ENCODE measurements around the gene ENPP6.

The ENPP6 gene

GRCh38 chr4:184126800-184127199 lies 90.9 kb downstream of the ENPP6 start:
- DNase-seq (ENCODE audit: low read depth, low spot score): no peak
- H3K4me1 ChIP-seq (ENCODE audit: control insufficient read depth, insufficient read depth, low read length): no peaks in the 10 kb centered on the region
- no CpG with 5 or more reads among the region's 4 CpGs for WGBS (ENCODE audit: insufficient coverage, insufficient read length)
- no peak overlapping the region for H3K27ac ChIP-seq (ENCODE audit: low read length)
- no peaks in the 10 kb centered on the region for H3K27me3 ChIP-seq (ENCODE audit: control insufficient read depth, insufficient read depth, low read length)
- no peak overlapping the region for H3K4me3 ChIP-seq (ENCODE audit: low read length)
- H3K9me3 ChIP-seq (ENCODE audit: control insufficient read depth, insufficient read depth, low read length): no peaks in the 10 kb centered on the region
- no peaks in the 10 kb centered on the region for H3K36me3 ChIP-seq (ENCODE audit: control insufficient read depth, insufficient read depth, low read length)

GRCh38 chr4:184122631-184123408 lies 94.9 kb downstream of the ENPP6 start:
- no peak overlapping the region for H3K4me3 ChIP-seq (ENCODE audit: low read length)
- no peaks in the 10 kb centered on the region for H3K9me3 ChIP-seq (ENCODE audit: control insufficient read depth, insufficient read depth, low read length)
- DNase-seq (ENCODE audit: low read depth, low spot score): no peak
- H3K27ac ChIP-seq (ENCODE audit: low read length): no peak overlapping the region
- no peaks in the 10 kb centered on the region for H3K27me3 ChIP-seq (ENCODE audit: control insufficient read depth, insufficient read depth, low read length)
- no peaks in the 10 kb centered on the region for H3K4me1 ChIP-seq (ENCODE audit: control insufficient read depth, insufficient read depth, low read length)
- WGBS (ENCODE audit: insufficient coverage, insufficient read length): no CpG with 5 or more reads among the region's 13 CpGs
- no peaks in the 10 kb centered on the region for H3K36me3 ChIP-seq (ENCODE audit: control insufficient read depth, insufficient read depth, low read length)

- H3K4me1 ChIP-seq (ENCODE audit: control insufficient read depth, insufficient read depth, low read length): no peaks in the 10 kb centered on the region
- H3K27ac ChIP-seq (ENCODE audit: low read length): no peak overlapping the region
- H3K36me3 ChIP-seq (ENCODE audit: control insufficient read depth, insufficient read depth, low read length): no peaks in the 10 kb centered on the region
- H3K9me3 ChIP-seq (ENCODE audit: control insufficient read depth, insufficient read depth, low read length): no peaks in the 10 kb centered on the region
- H3K27me3 ChIP-seq (ENCODE audit: control insufficient read depth, insufficient read depth, low read length): no peaks in the 10 kb centered on the region
- no peak overlapping the region for H3K4me3 ChIP-seq (ENCODE audit: low read length)
- no CpG with 5 or more reads among the region's 10 CpGs for WGBS (ENCODE audit: insufficient coverage, insufficient read length)
- DNase-seq (ENCODE audit: low read depth, low spot score): no peak
Observed at GRCh38 chr4:184120549-184121127, 97.0 kb downstream of the ENPP6 start.

- no peaks in the 10 kb centered on the region for H3K36me3 ChIP-seq (ENCODE audit: control insufficient read depth, insufficient read depth, low read length)
- no peak overlapping the region for H3K4me3 ChIP-seq (ENCODE audit: low read length)
- H3K9me3 ChIP-seq (ENCODE audit: control insufficient read depth, insufficient read depth, low read length): no peaks in the 10 kb centered on the region
- no peak overlapping the region for H3K27ac ChIP-seq (ENCODE audit: low read length)
- H3K27me3 ChIP-seq (ENCODE audit: control insufficient read depth, insufficient read depth, low read length): no peaks in the 10 kb centered on the region
- DNase-seq (ENCODE audit: low read depth, low spot score): no peak
- no peaks in the 10 kb centered on the region for H3K4me1 ChIP-seq (ENCODE audit: control insufficient read depth, insufficient read depth, low read length)
- WGBS (ENCODE audit: insufficient coverage, insufficient read length): no CpG with 5 or more reads among the region's 11 CpGs
Observed at GRCh38 chr4:184117662-184118199, 99.9 kb downstream of the ENPP6 start.

GRCh38 chr4:184115399-184115798 lies 102.3 kb downstream of the ENPP6 start:
- DNase-seq (ENCODE audit: low read depth, low spot score): no peak
- Histone ChIP-seq H3K4me3 (ENCODE audit: low read length) (no peak overlapping the region), H3K27ac (ENCODE audit: low read length) (no peak overlapping the region), H3K36me3 (ENCODE audit: control insufficient read depth, insufficient read depth, low read length) (no peaks in the 10 kb centered on the region), H3K4me1 (ENCODE audit: control insufficient read depth, insufficient read depth, low read length) (no peaks in the 10 kb centered on the region), H3K27me3 (ENCODE audit: control insufficient read depth, insufficient read depth, low read length) (no peaks in the 10 kb centered on the region), H3K9me3 (ENCODE audit: control insufficient read depth, insufficient read depth, low read length) (no peaks in the 10 kb centered on the region)
- no CpG with 5 or more reads among the region's 4 CpGs for WGBS (ENCODE audit: insufficient coverage, insufficient read length)

GRCh38 chr4:184114431-184114830 lies 103.2 kb downstream of the ENPP6 start:
- WGBS (ENCODE audit: insufficient coverage, insufficient read length): no CpG with 5 or more reads among the region's 8 CpGs
- Histone ChIP-seq H3K36me3 (ENCODE audit: control insufficient read depth, insufficient read depth, low read length) (no peaks in the 10 kb centered on the region), H3K4me3 (ENCODE audit: low read length) (no peak overlapping the region), H3K27ac (ENCODE audit: low read length) (no peak overlapping the region), H3K27me3 (ENCODE audit: control insufficient read depth, insufficient read depth, low read length) (no peaks in the 10 kb centered on the region), H3K9me3 (ENCODE audit: control insufficient read depth, insufficient read depth, low read length) (no peaks in the 10 kb centered on the region), H3K4me1 (ENCODE audit: control insufficient read depth, insufficient read depth, low read length) (no peaks in the 10 kb centered on the region)
- DNase-seq (ENCODE audit: low read depth, low spot score): no peak

GRCh38 chr4:184112006-184112550 lies 105.6 kb downstream of the ENPP6 start:
- Histone ChIP-seq H3K27me3 (ENCODE audit: control insufficient read depth, insufficient read depth, low read length) (no peaks in the 10 kb centered on the region), H3K36me3 (ENCODE audit: control insufficient read depth, insufficient read depth, low read length) (no peaks in the 10 kb centered on the region), H3K4me3 (ENCODE audit: low read length) (no peak overlapping the region), H3K27ac (ENCODE audit: low read length) (no peak overlapping the region), H3K4me1 (ENCODE audit: control insufficient read depth, insufficient read depth, low read length) (no peaks in the 10 kb centered on the region), H3K9me3 (ENCODE audit: control insufficient read depth, insufficient read depth, low read length) (no peaks in the 10 kb centered on the region)
- no CpG with 5 or more reads among the region's 13 CpGs for WGBS (ENCODE audit: insufficient coverage, insufficient read length)
- DNase-seq (ENCODE audit: low read depth, low spot score): no peak

- H3K36me3 ChIP-seq (ENCODE audit: control insufficient read depth, insufficient read depth, low read length): no peaks in the 10 kb centered on the region
- H3K9me3 ChIP-seq (ENCODE audit: control insufficient read depth, insufficient read depth, low read length): no peaks in the 10 kb centered on the region
- no peak overlapping the region for H3K27ac ChIP-seq (ENCODE audit: low read length)
- no peaks in the 10 kb centered on the region for H3K4me1 ChIP-seq (ENCODE audit: control insufficient read depth, insufficient read depth, low read length)
- WGBS (ENCODE audit: insufficient coverage, insufficient read length): no CpG with 5 or more reads among the region's 7 CpGs
- no peaks in the 10 kb centered on the region for H3K27me3 ChIP-seq (ENCODE audit: control insufficient read depth, insufficient read depth, low read length)
- no peak overlapping the region for H3K4me3 ChIP-seq (ENCODE audit: low read length)
- DNase-seq (ENCODE audit: low read depth, low spot score): no peak
Observed at GRCh38 chr4:184111233-184111832, 106.3 kb downstream of the ENPP6 start.

GRCh38 chr4:184110452-184111224 lies 107.0 kb downstream of the ENPP6 start:
- no CpG with 5 or more reads among the region's 14 CpGs for WGBS (ENCODE audit: insufficient coverage, insufficient read length)
- no peaks in the 10 kb centered on the region for H3K27me3 ChIP-seq (ENCODE audit: control insufficient read depth, insufficient read depth, low read length)
- DNase-seq (ENCODE audit: low read depth, low spot score): no peak
- H3K4me3 ChIP-seq (ENCODE audit: low read length): no peak overlapping the region
- H3K27ac ChIP-seq (ENCODE audit: low read length): no peak overlapping the region
- H3K4me1 ChIP-seq (ENCODE audit: control insufficient read depth, insufficient read depth, low read length): no peaks in the 10 kb centered on the region
- H3K9me3 ChIP-seq (ENCODE audit: control insufficient read depth, insufficient read depth, low read length): no peaks in the 10 kb centered on the region
- no peaks in the 10 kb centered on the region for H3K36me3 ChIP-seq (ENCODE audit: control insufficient read depth, insufficient read depth, low read length)

- H3K4me1 ChIP-seq (ENCODE audit: control insufficient read depth, insufficient read depth, low read length): no peaks in the 10 kb centered on the region
- H3K27ac ChIP-seq (ENCODE audit: low read length): no peak overlapping the region
- no peaks in the 10 kb centered on the region for H3K9me3 ChIP-seq (ENCODE audit: control insufficient read depth, insufficient read depth, low read length)
- H3K4me3 ChIP-seq (ENCODE audit: low read length): no peak overlapping the region
- no peaks in the 10 kb centered on the region for H3K27me3 ChIP-seq (ENCODE audit: control insufficient read depth, insufficient read depth, low read length)
- no CpG with 5 or more reads among the region's 10 CpGs for WGBS (ENCODE audit: insufficient coverage, insufficient read length)
- DNase-seq (ENCODE audit: low read depth, low spot score): no peak
- H3K36me3 ChIP-seq (ENCODE audit: control insufficient read depth, insufficient read depth, low read length): no peaks in the 10 kb centered on the region
Observed at GRCh38 chr4:184108006-184108501, 109.6 kb downstream of the ENPP6 start.

All from iPS DF 6.9 (cell line).